ENCODE measurements around the gene PTPRG. TPM values are rescaled to one million over a fixed set of nuclear protein-coding genes. Genes with fewer than 3 reads are reported as not detected.
A peak's percentile ranks its signal among the peaks of the same experiment; 100 is the strongest.

PTPRG gene
- total RNA-seq, 2 experiments from 2014 or later = 0.13 to 0.70 TPM

DNA sequence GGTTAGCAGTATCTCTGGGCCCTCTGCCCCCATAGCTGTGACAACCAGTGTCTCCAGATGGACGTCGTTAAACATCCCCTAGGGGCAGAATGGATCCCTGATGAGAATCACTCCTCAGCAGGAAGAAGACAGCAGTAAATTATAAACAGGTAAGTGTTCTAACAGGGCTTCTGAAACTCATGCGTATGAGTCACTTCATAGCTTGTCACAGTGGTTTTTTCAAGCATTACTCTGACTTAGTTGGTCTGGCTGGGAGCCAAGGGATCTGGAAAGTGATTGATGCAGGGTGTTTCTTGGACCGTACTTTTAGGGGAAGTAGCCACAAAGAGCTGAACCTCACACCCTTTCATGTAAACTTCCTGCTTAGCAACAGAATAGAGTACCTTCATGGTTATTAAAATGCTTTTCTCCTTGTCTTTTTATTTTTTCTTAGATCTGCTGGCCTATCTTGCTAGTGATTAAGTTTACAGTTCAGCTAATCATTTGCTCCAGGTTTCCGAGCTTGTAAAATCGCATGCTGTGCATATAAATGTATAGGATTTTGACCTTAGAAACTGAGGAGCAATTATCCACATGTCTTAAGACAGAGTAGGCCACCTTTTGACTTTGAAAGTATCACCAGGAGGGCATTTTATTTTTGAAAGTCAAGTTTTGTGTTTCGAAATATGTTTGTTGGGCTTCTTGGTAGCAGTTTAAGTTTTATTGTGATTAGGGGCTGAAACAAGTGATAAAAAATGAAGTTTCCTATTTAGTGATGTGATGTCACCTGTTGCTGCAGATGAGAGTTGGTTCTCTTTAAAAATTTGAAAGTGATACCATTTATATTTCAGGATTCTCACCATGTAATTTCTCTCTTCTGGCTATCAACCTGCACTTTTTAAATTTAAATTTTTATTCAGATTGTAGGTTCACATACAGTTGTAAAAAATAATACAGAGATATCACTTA lies 333.9 kb downstream of the PTPRG start:
- Histone ChIP-seq H4K20me1 (ENCODE audit: insufficient read depth, low read length) (no peaks in the 10 kb centered on the region), H3K4me3 (ENCODE audit: low read depth, low read length, poor library complexity, severe bottlenecking) (no peak overlapping the region), H3K4me1 (ENCODE audit: insufficient read depth, low read length, poor library complexity, severe bottlenecking) (no peaks in the 10 kb centered on the region), H3K4me2 (ENCODE audit: low read length) (no peak overlapping the region), H3K79me2 (ENCODE audit: insufficient read depth, low read depth, low read length) (no peaks in the 10 kb centered on the region), H3K27ac (ENCODE audit: low read depth, low read length, poor library complexity, severe bottlenecking) (no peak overlapping the region), H2AFZ (ENCODE audit: low read length) (no peak overlapping the region), H3K9me3 (ENCODE audit: low read length) (no peaks in the 10 kb centered on the region), H3K36me3 (ENCODE audit: insufficient read depth, low read length) (no peaks in the 10 kb centered on the region), H3K9me2 (ENCODE audit: insufficient read depth, low read length) (no peaks in the 10 kb centered on the region)
- DNase-seq (ENCODE audit: low spot score) = peak; percentile 59
- intact Hi-C loops (cut with micrococcal nuclease; ENCODE audit: unreplicated experiment) = no loop called here
- TF ChIP-seq, protein P1, sequence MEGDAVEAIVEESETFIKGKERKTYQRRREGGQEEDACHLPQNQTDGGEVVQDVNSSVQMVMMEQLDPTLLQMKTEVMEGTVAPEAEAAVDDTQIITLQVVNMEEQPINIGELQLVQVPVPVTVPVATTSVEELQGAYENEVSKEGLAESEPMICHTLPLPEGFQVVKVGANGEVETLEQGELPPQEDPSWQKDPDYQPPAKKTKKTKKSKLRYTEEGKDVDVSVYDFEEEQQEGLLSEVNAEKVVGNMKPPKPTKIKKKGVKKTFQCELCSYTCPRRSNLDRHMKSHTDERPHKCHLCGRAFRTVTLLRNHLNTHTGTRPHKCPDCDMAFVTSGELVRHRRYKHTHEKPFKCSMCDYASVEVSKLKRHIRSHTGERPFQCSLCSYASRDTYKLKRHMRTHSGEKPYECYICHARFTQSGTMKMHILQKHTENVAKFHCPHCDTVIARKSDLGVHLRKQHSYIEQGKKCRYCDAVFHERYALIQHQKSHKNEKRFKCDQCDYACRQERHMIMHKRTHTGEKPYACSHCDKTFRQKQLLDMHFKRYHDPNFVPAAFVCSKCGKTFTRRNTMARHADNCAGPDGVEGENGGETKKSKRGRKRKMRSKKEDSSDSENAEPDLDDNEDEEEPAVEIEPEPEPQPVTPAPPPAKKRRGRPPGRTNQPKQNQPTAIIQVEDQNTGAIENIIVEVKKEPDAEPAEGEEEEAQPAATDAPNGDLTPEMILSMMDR (conservative IDR thresholded peaks at IDR 0.05; ENCODE audit: low read length) = no peak
- TF ChIP-seq EZH2phosphoT487 (IDR thresholded peaks at IDR 0.05; ENCODE audit: borderline replicate concordance, low read depth, low read length) = no peak
- ChIA-PET CTCF (ENCODE audit: unreplicated experiment) (no interaction called here), POLR2A (interaction anchor here (0.6 kb wide), 3 partner anchors 81 to 391 kb away, joined by 3 to 7 read pairs (median 4); no protein-coding TSS in a partner anchor)
- no TSS peak for BruUV-seq (replicated peaks)

DNA sequence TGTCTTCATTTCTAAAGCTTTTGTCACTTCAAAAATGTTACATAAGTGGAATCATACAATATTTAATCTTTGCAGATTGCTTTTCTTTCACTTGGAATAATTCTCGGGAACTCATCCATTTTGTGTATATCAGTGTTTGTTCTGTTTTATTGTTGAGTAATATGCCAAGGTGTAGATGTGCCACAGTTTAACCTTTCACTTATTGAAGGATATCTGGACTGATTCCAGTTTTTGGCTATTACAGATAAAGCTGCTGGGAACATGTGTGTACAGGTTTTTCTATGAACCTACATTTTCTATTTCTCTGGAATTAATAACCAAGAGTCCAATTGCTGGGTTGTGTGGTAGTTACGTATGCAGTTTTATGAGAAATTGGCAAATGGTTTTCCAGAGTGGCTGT lies 334.9 kb downstream of the PTPRG start:
- H3K4me1 ChIP-seq (ENCODE audit: insufficient read depth, low read length, poor library complexity, severe bottlenecking) = no peaks in the 10 kb centered on the region
- DNase-seq (ENCODE audit: low spot score) = no peak
- TF ChIP-seq, protein P1 (conservative IDR thresholded peaks at IDR 0.05; ENCODE audit: low read length) = no peak
- TF ChIP-seq EZH2phosphoT487 (IDR thresholded peaks at IDR 0.05; ENCODE audit: borderline replicate concordance, low read depth, low read length) = no peak

DNA sequence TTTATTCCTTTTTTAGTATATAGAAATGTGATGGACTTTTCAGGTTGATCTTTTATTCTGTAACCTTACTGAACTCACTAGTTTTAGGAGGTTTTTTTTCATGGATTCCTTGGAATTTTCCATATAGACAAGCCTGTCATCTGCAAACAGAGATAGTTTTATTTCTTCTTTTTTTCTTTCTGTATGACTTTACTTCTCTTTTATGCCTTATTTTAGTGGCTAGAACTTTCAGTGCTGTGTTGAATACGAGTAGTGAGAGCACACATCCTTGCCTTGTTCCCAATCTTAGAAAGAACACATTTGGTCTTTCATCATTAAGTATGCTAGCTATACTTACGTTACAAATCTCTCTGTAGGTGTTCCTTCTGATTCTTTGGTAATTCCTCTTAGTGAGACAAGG lies 336.5 kb downstream of the PTPRG start:
- H3K4me1 ChIP-seq (ENCODE audit: insufficient read depth, low read length, poor library complexity, severe bottlenecking) = no peaks in the 10 kb centered on the region
- POLR2A ChIA-PET = no interaction called here
- no peaks in the 10 kb centered on the region for H3K9me2 ChIP-seq (ENCODE audit: insufficient read depth, low read length)
- H4K20me1 ChIP-seq (ENCODE audit: insufficient read depth, low read length) = no peaks in the 10 kb centered on the region
- H3K9me3 ChIP-seq (ENCODE audit: low read length) = no peaks in the 10 kb centered on the region
- no peak overlapping the region for H2AFZ ChIP-seq (ENCODE audit: low read length)
- no peak overlapping the region for H3K27ac ChIP-seq (ENCODE audit: low read depth, low read length, poor library complexity, severe bottlenecking)
- BruUV-seq (replicated peaks) = no TSS peak
- H3K79me2 ChIP-seq (ENCODE audit: insufficient read depth, low read depth, low read length) = no peaks in the 10 kb centered on the region
- CTCF ChIA-PET (ENCODE audit: unreplicated experiment) = no interaction called here
- H3K4me2 ChIP-seq (ENCODE audit: low read length) = no peak overlapping the region
- H3K4me3 ChIP-seq (ENCODE audit: low read depth, low read length, poor library complexity, severe bottlenecking) = no peak overlapping the region
- TF ChIP-seq, protein P1 (conservative IDR thresholded peaks at IDR 0.05; ENCODE audit: low read length) = no peak
- TF ChIP-seq EZH2phosphoT487 (IDR thresholded peaks at IDR 0.05; ENCODE audit: borderline replicate concordance, low read depth, low read length) = no peak
- intact Hi-C loops (cut with micrococcal nuclease; ENCODE audit: unreplicated experiment) = no loop called here
- no peaks in the 10 kb centered on the region for H3K36me3 ChIP-seq (ENCODE audit: insufficient read depth, low read length)
- DNase-seq (ENCODE audit: low spot score) = no peak

More for the DNA sequence above, 334.9 kb downstream of the PTPRG start:
- Histone ChIP-seq H3K4me2 (ENCODE audit: low read length) (no peak overlapping the region), H3K36me3 (ENCODE audit: insufficient read depth, low read length) (no peaks in the 10 kb centered on the region), H3K9me2 (ENCODE audit: insufficient read depth, low read length) (no peaks in the 10 kb centered on the region), H3K4me3 (ENCODE audit: low read depth, low read length, poor library complexity, severe bottlenecking) (no peak overlapping the region), H4K20me1 (ENCODE audit: insufficient read depth, low read length) (no peaks in the 10 kb centered on the region), H3K9me3 (ENCODE audit: low read length) (no peaks in the 10 kb centered on the region), H3K79me2 (ENCODE audit: insufficient read depth, low read depth, low read length) (no peaks in the 10 kb centered on the region), H3K27ac (ENCODE audit: low read depth, low read length, poor library complexity, severe bottlenecking) (no peak overlapping the region), H2AFZ (ENCODE audit: low read length) (no peak overlapping the region)
- no TSS peak for BruUV-seq (replicated peaks)
- intact Hi-C loops (cut with micrococcal nuclease; ENCODE audit: unreplicated experiment) = no loop called here
- CTCF ChIA-PET (ENCODE audit: unreplicated experiment) = no interaction called here
- POLR2A ChIA-PET = no interaction called here
